GM12878 (cell line): ENCODE data around the gene DIAPH3. TPM values are rescaled to one million over a fixed set of nuclear protein-coding genes. Genes with fewer than 3 reads are reported as not detected.

Experiments used
- ATAC-seq: fragments of 200-7000 bp; cut with Tn5 transposase; 3 replicates; pipeline ENCODE4 v1.9.1; 2020; ENCODE audit warnings: mild to moderate bottlenecking, moderate library complexity
- BruUV-seq: library from RNA; stranded (reverse); fragments of 400-500 nt; replicated peaks from 2 replicates; lab custom pipeline; 2021; lab: Mats Ljungman, UMichigan
- CTCF ChIA-PET: fragments of 300-600 bp; sonication (Branson Sonifier 250); formaldehyde crosslinking; extraction: SDS; loops from one replicate; lab custom pipeline; 2021; ENCODE audit warnings: inconsistent platforms; lab: Yijun Ruan, JAX
- POLR2A ChIA-PET: fragments of 350-600 bp; formaldehyde crosslinking; extraction: SDS; loops from one replicate; lab custom pipeline; 2021; ENCODE audit warnings: inconsistent platforms; lab: Charles Lee
- RAD21 ChIA-PET: fragments of 300-600 bp; sonication (Branson Sonifier 250); formaldehyde crosslinking; loops from one replicate; lab custom pipeline; 2023; ENCODE audit warnings: antibody characterized with exemption; ENCODE audit not compliant: unreplicated experiment; lab: Charles Lee
- SMC1A ChIA-PET: fragments of 300-600 bp; sonication (Branson Sonifier 250); formaldehyde crosslinking; loops from one replicate; lab custom pipeline; 2023; ENCODE audit not compliant: unreplicated experiment, uncharacterized antibody; lab: Charles Lee
- DNase-seq: peaks from one replicate; pipeline ENCODE4 v3.0.0-alpha.2; 2011; ENCODE audit warnings: low read depth, low spot score
- FAIRE-seq: peaks from 3 replicates; lab custom pipeline; 2011; peaks lifted over from hg19 to GRCh38; lab: Jason Lieb, UNC
- H2AFZ ChIP-seq: 2 replicates; pipeline ENCODE4 v1.6.0; 2011; ENCODE audit warnings: low read depth, low read length, control low read depth; ENCODE audit not compliant: control insufficient read depth
- H3K27ac ChIP-seq: 2 replicates; pipeline ENCODE4 v1.5.1; 2011; ENCODE audit warnings: control low read depth; ENCODE audit not compliant: control insufficient read depth, insufficient read depth
- H3K27me3 ChIP-seq, 2 experiments: replicated peaks in 1 of 2; 2 replicates each; pipeline versions ENCODE4 v1.6.0 to v1.6.1; 2011; ENCODE audit warnings: low read length in 1 of 2; ENCODE audit not compliant: control insufficient read depth in 2 of 2, insufficient read depth in 2 of 2
- H3K36me3 ChIP-seq, 2 experiments: 2 replicates each; pipeline ENCODE4 v1.5.1; 2011; ENCODE audit warnings: low read length in 1 of 2; ENCODE audit not compliant: control insufficient read depth in 2 of 2, insufficient read depth in 2 of 2
- H3K4me1 ChIP-seq: 2 replicates; pipeline ENCODE4 v1.6.1; 2011; ENCODE audit warnings: mild to moderate bottlenecking, low read length, moderate library complexity, mixed read lengths; ENCODE audit not compliant: control insufficient read depth, insufficient read depth
- H3K4me2 ChIP-seq: 2 replicates; pipeline ENCODE4 v1.6.0; 2011; ENCODE audit warnings: control low read depth; ENCODE audit not compliant: control insufficient read depth, insufficient read depth
- H3K4me3 ChIP-seq: fragments of 200-600 bp; sonication (generic); 2 replicates; pipeline ENCODE4 v1.5.1; 2016
- H3K79me2 ChIP-seq: 2 replicates; pipeline ENCODE4 v1.6.0; 2011; ENCODE audit warnings: low read length; ENCODE audit not compliant: control insufficient read depth, insufficient read depth
- H3K9ac ChIP-seq: 2 replicates; pipeline ENCODE4 v1.8.0; 2011; ENCODE audit warnings: low read length, control low read depth, mixed read lengths; ENCODE audit not compliant: control insufficient read depth, insufficient read depth
- H3K9me3 ChIP-seq: replicated peaks from 3 replicates; pipeline ENCODE4 v1.5.1; 2011; ENCODE audit warnings: mild to moderate bottlenecking, low read length; ENCODE audit not compliant: control insufficient read depth, insufficient read depth
- H4K20me1 ChIP-seq: 2 replicates; pipeline ENCODE4 v1.6.0; 2011; ENCODE audit not compliant: control insufficient read depth, insufficient read depth
- CREB1 ChIP-seq: IDR thresholded peaks from 2 replicates; pipeline ENCODE4 v1.6.1; 2012; ENCODE audit warnings: low read depth, mild to moderate bottlenecking, inconsistent platforms
- CREM ChIP-seq: IDR thresholded peaks from 2 replicates; pipeline ENCODE4 v1.6.1; 2014; ENCODE audit warnings: antibody characterized with exemption, low read depth
- HDGF ChIP-seq: fragments of 450-650 bp; IDR thresholded peaks from 2 replicates; pipeline ENCODE4 v1.6.1; 2016; ENCODE audit warnings: antibody characterized with exemption
- MTA3 ChIP-seq: IDR thresholded peaks from 2 replicates; pipeline ENCODE4 v1.6.1; 2012; ENCODE audit warnings: low read length, inconsistent platforms, borderline replicate concordance
- PAX8 ChIP-seq: fragments of 450-650 bp; IDR thresholded peaks from 2 replicates; pipeline ENCODE4 v1.6.1; 2017; ENCODE audit warnings: mild to moderate bottlenecking, moderate library complexity
- SIX5 ChIP-seq: IDR thresholded peaks from 2 replicates; pipeline ENCODE4 v1.6.1; 2011; ENCODE audit warnings: mild to moderate bottlenecking, low read depth, low read length, moderate library complexity; ENCODE audit not compliant: severe bottlenecking
- SPI1 ChIP-seq: IDR thresholded peaks from 2 replicates; pipeline ENCODE4 v1.6.1; 2011; ENCODE audit warnings: low read depth, mild to moderate bottlenecking, low read length, moderate library complexity, borderline replicate concordance; ENCODE audit not compliant: insufficient read depth
- ZNF207 ChIP-seq: fragments of 450-650 bp; IDR thresholded peaks from 2 replicates; pipeline ENCODE4 v1.6.1; 2014; ENCODE audit warnings: antibody characterized with exemption, mild to moderate bottlenecking, borderline replicate concordance
- WGBS: methylation state at CpG from one replicate; pipeline ENCODE4 v1.1.6; 2016; ENCODE audit warnings: low lambda C conversion rate; ENCODE audit not compliant: insufficient replicate concordance, insufficient coverage; ENCODE audit errors: missing lambda C conversion rate; 5-methylcytosine and 5-hydroxymethylcytosine counted together
- in situ Hi-C: fragments of 300-500 bp; cut with MboI; formaldehyde crosslinking; loops from 9 replicates; pipeline ENCODE4 v1.14.3; 2018; ENCODE audit warnings: mixed read lengths
- intact Hi-C: fragments of 100-400 bp; cut with micrococcal nuclease; formaldehyde crosslinking; loops from one replicate; pipeline ENCODE4 v1.14.2; 2022; ENCODE audit not compliant: unreplicated experiment
- polyA plus RNA-seq, 11 experiments: library from polyadenylated mRNA; depleted of rRNA in 4 of 11; unstranded in 6 of 11; stranded (reverse) in 5 of 11; fragments of >200 nt; fragmentation: Nextera tagmentation in 4 of 11; fragmentation: Illumina TruSeq in 1 of 11; extraction: Ambion mirVana in 4 of 11; extraction: Trizol in 1 of 11; gene quantifications; 1 replicate in 1 of 11; 2 replicates in 10 of 11; pipeline versions ENCODE4 v1.2.1 to v1.2.3, GENCODE V29; 2011 to 2016; ENCODE audit warnings: inconsistent platforms in 2 of 11, missing spikeins in 2 of 11, low read depth in 1 of 11
- total RNA-seq, 4 experiments: library from RNA; depleted of rRNA in 3 of 4; stranded (reverse); fragments of >200 nt in 3 of 4; fragmentation: Illumina TruSeq in 1 of 4; extraction: Trizol in 1 of 4; gene quantifications; 2 replicates each; pipeline versions ENCODE4 v1.2.1 to v1.2.3, GENCODE V29; 2013 to 2021

DIAPH3 gene
- total and polyA plus RNA-seq, 10 of the 15 experiments (the other 5 are each of a cell fraction or from before 2014, with no cell fraction given): 10.1 to 25.2 (median 15.4) TPM

DNA sequence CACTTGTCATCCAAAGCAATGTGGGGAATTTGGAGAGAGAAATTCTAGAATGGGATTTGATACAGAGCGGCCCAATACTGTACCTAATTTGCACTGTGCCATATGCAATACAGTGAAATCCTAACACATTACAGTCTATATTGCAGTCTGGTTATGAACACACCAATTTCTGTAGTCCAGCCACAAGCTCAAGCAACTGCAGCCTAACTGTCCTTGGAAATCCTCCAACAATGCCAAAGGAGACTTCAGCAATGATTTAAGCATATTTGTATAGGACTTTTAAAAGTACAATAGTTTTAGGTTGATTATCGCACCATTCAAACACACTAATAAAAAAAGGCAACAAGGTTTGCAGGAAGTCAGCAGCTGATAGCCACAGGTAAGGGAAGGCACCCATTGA is 17.3 kb downstream of the DIAPH3 start (continued):
- TF ChIP-seq ZNF207 (no peak), SPI1 (no peak), CREB1 (no peak)
- TF ChIP-seq, all 136 proteins: peak for 0

DNA sequence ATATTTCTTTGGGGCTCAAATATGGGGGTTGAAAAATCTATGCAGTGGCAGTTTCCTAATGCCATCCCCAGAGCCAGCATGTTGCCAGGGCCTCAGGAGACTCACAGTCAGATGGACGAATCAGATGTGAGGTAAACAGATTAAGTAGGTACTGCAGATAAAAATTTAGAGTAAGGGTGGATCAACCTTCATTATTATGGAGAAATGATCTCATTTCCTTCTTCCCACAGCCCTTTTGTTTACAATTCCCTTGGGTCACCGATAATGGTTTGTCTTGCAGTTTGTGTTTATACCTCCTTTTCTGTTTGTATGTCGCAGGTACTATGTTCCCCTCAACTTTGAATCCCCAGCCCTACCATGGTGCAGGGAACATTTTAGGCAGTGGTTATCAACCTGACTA is 20.0 kb downstream of the DIAPH3 start:
- no peak for ATAC-seq
- SMC1A ChIA-PET: no interaction called here
- RAD21 ChIA-PET: no interaction called here
- Histone ChIP-seq H4K20me1 (no peaks in the 10 kb centered on the region), H3K27ac (no peak overlapping the region), H3K9me3 (no peaks in the 10 kb centered on the region), H3K79me2 (peaks cover 8% of the 10 kb centered on the region), H3K9ac (no peak overlapping the region), H2AFZ (no peak overlapping the region), H3K36me3 (no peaks in the 10 kb centered on the region), H3K4me3 (no peak overlapping the region), H3K27me3 (no peaks in the 10 kb centered on the region), H3K4me2 (no peak overlapping the region), H3K4me1 (no peaks in the 10 kb centered on the region)
- BruUV-seq: no TSS peak
- CTCF ChIA-PET: interaction anchor here (1.4 kb wide), 1 partner anchor 9 kb away, joined by 3 read pairs; no protein-coding TSS in a partner anchor
- TF ChIP-seq MTA3 (no peak), CREM (no peak)
- FAIRE-seq: no peak
- intact Hi-C loops: no loop called here
- DNase-seq: no peak
- in situ Hi-C loops: no loop called here
- WGBS: 92% methylated on average over 3 of the region's 3 CpGs
- POLR2A ChIA-PET: interaction anchor here (1.4 kb wide), 1 partner anchor 9 kb away, joined by 4 read pairs; no protein-coding TSS in a partner anchor

DNA sequence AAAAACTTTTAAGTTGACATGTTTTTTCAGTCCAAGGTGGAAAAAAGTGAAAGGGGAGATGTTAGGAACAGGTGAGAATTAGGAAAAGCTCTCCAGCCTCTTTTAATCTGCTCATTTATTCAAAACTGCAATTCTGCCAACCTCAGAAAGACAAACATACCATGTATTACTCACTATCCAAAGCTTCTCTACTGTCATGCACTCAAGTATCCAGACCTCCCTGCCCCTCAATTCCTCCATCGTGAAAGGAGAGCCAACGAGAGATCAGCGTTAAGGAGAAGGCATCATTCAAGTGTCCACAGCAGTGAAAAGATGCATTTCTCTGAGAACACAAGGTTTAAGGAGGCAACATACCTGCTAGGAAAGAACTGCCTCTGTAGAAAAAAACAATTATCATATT is 24.5 kb downstream of the DIAPH3 start:
- H3K27ac ChIP-seq: no peak overlapping the region
- H4K20me1 ChIP-seq: no peaks in the 10 kb centered on the region
- no peak overlapping the region for H3K4me2 ChIP-seq
- H3K4me1 ChIP-seq: no peaks in the 10 kb centered on the region
- no peak for ATAC-seq
- H2AFZ ChIP-seq: no peak overlapping the region
- no peak overlapping the region for H3K4me3 ChIP-seq
- no peak for FAIRE-seq
- in situ Hi-C loops (no loop called here), intact Hi-C loops (no loop called here)
- no TSS peak for BruUV-seq
- H3K27me3 ChIP-seq: no peaks in the 10 kb centered on the region
- no peak for DNase-seq
- RAD21 ChIA-PET: no interaction called here
- no peaks in the 10 kb centered on the region; the same call in none of the 2 replicates for H3K79me2 ChIP-seq
- CTCF ChIA-PET: interaction anchor here (0.5 to 1.4 kb wide), 3 partner anchors 11 to 26 kb away, joined by 3 read pairs; no protein-coding TSS in a partner anchor
- no peaks in the 10 kb centered on the region for H3K9me3 ChIP-seq
- SMC1A ChIA-PET: interaction anchor here (0.7 kb wide), 1 partner anchor 10 kb away, joined by 3 read pairs; no protein-coding TSS in a partner anchor
- no peak overlapping the region for H3K9ac ChIP-seq
- no peaks in the 10 kb centered on the region for H3K36me3 ChIP-seq
- WGBS: 98% methylated on average over 3 of the region's 3 CpGs
- TF ChIP-seq HDGF (no peak), MTA3 (no peak), SIX5 (no peak), PAX8 (no peak)
- POLR2A ChIA-PET: no interaction called here
